CD4-positive, alpha-beta T cell treated with Interleukin-6 for 4 hours (primary cell): Measurements from ENCODE around the gene CTIF.

Source experiments
- DNase-seq: peaks from one replicate; pipeline ENCODE4 v3.0.0-alpha.2; 2020; ENCODE audit warnings: mixed read lengths

Gene CTIF

GRCh38 chr18:48669991-48670750 is 131.3 kb downstream of the CTIF start:
- no peak for DNase-seq

- DNase-seq: no peak
These were observed 132.1 kb downstream of the CTIF start for GRCh38 chr18:48670751-48671560.

- no peak for DNase-seq
These were observed 132.7 kb downstream of the CTIF start for GRCh38 chr18:48671561-48671945.

- no peak for DNase-seq
These were observed 134.0 kb downstream of the CTIF start for GRCh38 chr18:48672671-48673340.

GRCh38 chr18:48673456-48673852 is 134.6 kb downstream of the CTIF start:
- DNase-seq: no peak

GRCh38 chr18:48673853-48674721 is 135.3 kb downstream of the CTIF start:
- DNase-seq: no peak

GRCh38 chr18:48674758-48675351 is 136.0 kb downstream of the CTIF start:
- no peak for DNase-seq

- peak; percentile 84 for DNase-seq
These were observed 136.5 kb downstream of the CTIF start for GRCh38 chr18:48675352-48675761.

GRCh38 chr18:48675912-48676311 is 137.1 kb downstream of the CTIF start:
- no peak for DNase-seq

- DNase-seq: no peak
These were observed 137.5 kb downstream of the CTIF start for GRCh38 chr18:48676346-48676745.

GRCh38 chr18:48676756-48677368 is 138.0 kb downstream of the CTIF start:
- DNase-seq: peak; percentile 72

GRCh38 chr18:48678237-48679115 is 139.6 kb downstream of the CTIF start:
- no peak for DNase-seq

- DNase-seq: no peak
These were observed 140.4 kb downstream of the CTIF start for GRCh38 chr18:48679236-48679635.

GRCh38 chr18:48680339-48681250 is 141.8 kb downstream of the CTIF start:
- DNase-seq: no peak

GRCh38 chr18:48682768-48683167 is 143.9 kb downstream of the CTIF start:
- no peak for DNase-seq

GRCh38 chr18:48683197-48683596 is 144.4 kb downstream of the CTIF start:
- no peak for DNase-seq

GRCh38 chr18:48683661-48684060 is 144.8 kb downstream of the CTIF start:
- no peak for DNase-seq

- no peak for DNase-seq
These were observed 148.7 kb downstream of the CTIF start for GRCh38 chr18:48687346-48688042.

GRCh38 chr18:48688961-48689360 is 150.1 kb downstream of the CTIF start:
- DNase-seq: no peak
